Endothelial cell of umbilical vein (primary cell): Measurements from ENCODE around the gene PPP2R5D. TPM values are rescaled to one million over a fixed set of nuclear protein-coding genes. Genes with fewer than 3 reads are reported as not detected.

Experiments
- BruUV-seq: library from RNA; stranded (reverse); fragments of 400-500 nt; replicated peaks from 2 replicates; lab custom pipeline; 2021; lab: Mats Ljungman, UMichigan
- CTCF ChIA-PET: fragments of 300-600, 350-600 bp; sonication (Branson Sonifier 250); formaldehyde crosslinking; loops from one replicate; lab custom pipeline; 2021; ENCODE audit warnings: antibody characterized with exemption, inconsistent platforms; lab: Charles Lee
- POLR2A ChIA-PET: fragments of 300-600, 350-600 bp; sonication (Branson Sonifier 250); formaldehyde crosslinking; loops from one replicate; lab custom pipeline; 2021; ENCODE audit warnings: antibody characterized with exemption, inconsistent platforms; lab: Charles Lee
- DNase-seq: peaks from one replicate; pipeline ENCODE4 v3.0.0-alpha.2; 2011; ENCODE audit warnings: low read depth, low spot score
- FAIRE-seq: peaks from 2 replicates; lab custom pipeline; 2011; peaks lifted over from hg19 to GRCh38; lab: Jason Lieb, UNC
- H2AFZ ChIP-seq: 2 replicates; pipeline ENCODE4 v1.6.0; 2012; ENCODE audit warnings: low read depth, low read length, control low read depth, inconsistent platforms
- H3K27ac ChIP-seq: 2 replicates; pipeline ENCODE4 v1.5.1; 2011; ENCODE audit warnings: low read depth, mild to moderate bottlenecking, control low read depth, low read length, moderate library complexity; ENCODE audit not compliant: insufficient read depth
- H3K27me3 ChIP-seq, 2 experiments: 2 replicates each; pipeline versions ENCODE4 v1.6.0 to v1.6.1; 2011; ENCODE audit warnings: low read length in 2 of 2, mixed read lengths in 1 of 2; ENCODE audit not compliant: control insufficient read depth in 2 of 2, insufficient read depth in 2 of 2
- H3K36me3 ChIP-seq, 2 experiments: 2 replicates in 1 of 2; 3 replicates in 1 of 2; pipeline ENCODE4 v1.5.1; 2011; ENCODE audit warnings: low read length in 2 of 2, mild to moderate bottlenecking in 1 of 2, moderate library complexity in 1 of 2; ENCODE audit not compliant: control insufficient read depth in 2 of 2, insufficient read depth in 2 of 2; ENCODE audit errors: extremely low read depth in 1 of 2
- H3K4me1 ChIP-seq: 3 replicates; pipeline ENCODE4 v1.5.1; 2011; ENCODE audit warnings: mild to moderate bottlenecking, low read length; ENCODE audit not compliant: control insufficient read depth, insufficient read depth; ENCODE audit errors: extremely low read depth
- H3K4me2 ChIP-seq: 2 replicates; pipeline ENCODE4 v1.6.1; 2011; ENCODE audit warnings: low read length, control low read depth, mixed read lengths; ENCODE audit not compliant: insufficient read depth
- H3K4me3 ChIP-seq, 3 experiments: fragments of 200-600 bp in 1 of 3; sonication (generic), shearing (Covaris generic) in 1 of 3; replicated peaks in 1 of 3; 2 replicates each; pipeline ENCODE4 v1.5.1; 2011 to 2016; ENCODE audit warnings: control low read depth in 3 of 3, low read length in 3 of 3, mild to moderate bottlenecking in 2 of 3, inconsistent platforms in 1 of 3, low read depth in 1 of 3, moderate library complexity in 1 of 3; ENCODE audit not compliant: insufficient read depth in 1 of 3
- H3K79me2 ChIP-seq: 2 replicates; pipeline ENCODE4 v1.6.0; 2012; ENCODE audit warnings: low read length, inconsistent platforms; ENCODE audit not compliant: control insufficient read depth, insufficient read depth
- H3K9ac ChIP-seq: replicated peaks from 2 replicates; pipeline ENCODE3; 2011; ENCODE audit warnings: low read length, control low read depth; ENCODE audit not compliant: insufficient read depth; ENCODE audit errors: extremely low read depth
- H3K9me1 ChIP-seq: replicated peaks from 3 replicates; pipeline ENCODE4 v1.6.0; 2011; ENCODE audit warnings: mild to moderate bottlenecking, low read length; ENCODE audit not compliant: control insufficient read depth, insufficient read depth; ENCODE audit errors: extremely low read depth
- H3K9me3 ChIP-seq: replicated peaks from 2 replicates; pipeline ENCODE4 v1.5.1; 2012; ENCODE audit warnings: low read length, inconsistent platforms; ENCODE audit not compliant: control insufficient read depth, insufficient read depth
- H4K20me1 ChIP-seq: replicated peaks from 2 replicates; pipeline ENCODE3; 2011; ENCODE audit warnings: mild to moderate bottlenecking, low read length; ENCODE audit not compliant: control insufficient read depth, insufficient read depth; ENCODE audit errors: extremely low read depth
- EZH2 ChIP-seq: IDR thresholded peaks from 2 replicates; pipeline ENCODE4 v1.6.1; 2012; ENCODE audit warnings: borderline replicate concordance, low read depth, mild to moderate bottlenecking, moderate library complexity, low read length, inconsistent platforms; ENCODE audit not compliant: severe bottlenecking
- MAX ChIP-seq: IDR thresholded peaks from 2 replicates; pipeline ENCODE4 v1.6.1; 2011; ENCODE audit not compliant: insufficient read depth, insufficient read length
- POLR2A ChIP-seq: IDR thresholded peaks from 2 replicates; pipeline ENCODE4 v1.6.1; 2012; ENCODE audit warnings: low read depth, mild to moderate bottlenecking, control low read depth, low read length
- POLR2AphosphoS5 ChIP-seq: IDR thresholded peaks from 2 replicates; pipeline ENCODE4 v1.6.1; 2012; ENCODE audit warnings: low read depth, mild to moderate bottlenecking, control low read depth, low read length, moderate library complexity; ENCODE audit not compliant: insufficient read depth
- dilution Hi-C: fragments of 300-500 bp; cut with MboI; formaldehyde crosslinking; loops from one replicate; pipeline ENCODE4 v1.15.0; 2019; ENCODE audit warnings: low sequenced_read_pairs; ENCODE audit not compliant: extremely low pct_ligation_motif_present
- intact Hi-C: fragments of 100-400 bp; cut with micrococcal nuclease; formaldehyde crosslinking; loops from one replicate; pipeline ENCODE4 v1.10.0; 2022
- polyA plus RNA-seq, 4 experiments: library from polyadenylated mRNA; depleted of rRNA in 3 of 4; stranded (reverse) in 3 of 4; unstranded in 1 of 4; fragments of >200 nt; gene quantifications; 2 replicates each; pipeline versions ENCODE4 v1.2.1 to v1.2.3, GENCODE V29; 2011 to 2012; ENCODE audit warnings: missing spikeins in 1 of 4
- total RNA-seq: library from RNA; stranded (reverse); gene quantifications from 2 replicates; pipeline ENCODE4 v1.2.3, GENCODE V29; 2021

Gene PPP2R5D
- total and polyA plus RNA-seq, 2 donors (not counting 3 experiments of a cell fraction or from before 2014, with no cell fraction given), result 45.5 to 60.2 TPM

DNA sequence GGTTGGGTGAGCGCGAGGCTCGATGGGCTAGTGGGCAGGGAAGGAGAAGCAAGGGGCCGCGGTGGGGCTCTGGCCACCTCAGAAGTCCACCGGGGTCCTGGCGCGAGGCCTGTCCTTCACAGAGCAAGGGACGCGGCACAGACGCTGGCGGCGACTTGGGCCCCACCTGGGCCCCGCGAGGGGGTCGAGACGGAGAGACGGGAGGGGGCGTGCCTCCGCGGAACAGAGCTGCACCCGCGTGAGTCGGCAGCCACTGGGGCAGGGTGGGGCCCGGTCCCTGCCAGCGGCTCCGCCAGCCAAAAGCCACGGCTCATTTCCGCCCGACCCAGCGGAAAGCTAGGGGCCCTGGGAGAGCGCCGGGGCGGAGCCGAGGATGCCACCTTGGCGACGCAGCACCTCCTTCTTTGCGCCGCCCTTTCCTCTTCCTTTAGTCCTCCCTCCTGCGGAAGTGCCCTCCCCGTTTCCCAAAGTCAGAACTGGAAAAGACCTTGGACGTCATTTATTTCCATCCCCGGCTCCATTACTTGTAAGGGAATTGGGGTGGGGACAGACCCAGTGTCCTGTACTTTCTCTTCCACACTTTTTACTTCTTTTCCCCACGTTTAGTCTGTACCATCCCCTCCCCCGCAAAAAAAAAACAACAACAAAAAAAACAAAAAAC, 69.3 kb downstream of the PPP2R5D start, which contains the start of gene CUL7:
CUL7 (minus strand) TSS at position 307 of the 661 bp plus-strand sequence. CDS start 1,063 bp downstream, outside the sequence.
- DNase-seq, result peak; percentile 95
- TF ChIP-seq POLR2A (peak; percentile 99), EZH2 (no peak), POLR2AphosphoS5 (peak; percentile 100), MAX (no peak)
- peaks cover 11% of the 10 kb centered on the region for H3K79me2 ChIP-seq
- peak within 1 kb of the TSS; percentile 81 for H3K9ac ChIP-seq
- peaks cover 0 to 11% of the 10 kb centered on the region in 2 experiments for H3K36me3 ChIP-seq
- intact Hi-C loops, result loop anchor here (1.0 to 2.0 kb wide), 3 partner anchors 33 to 69 kb away; partner anchors contain the start of genes KLHDC3, PPP2R5D and RRP36
- CTCF ChIA-PET, result interaction anchor here (0.6 to 1.4 kb wide), 9 partner anchors 9 to 94 kb away, joined by 3 to 5 read pairs (median 4); partner anchors contain the start of genes KLHDC3, MEA1, PEX6 and RRP36
- no peaks in the 10 kb centered on the region for H4K20me1 ChIP-seq
- peak within 1 kb of the TSS; percentile 44 for H3K4me2 ChIP-seq
- H3K9me1 ChIP-seq, result no peaks in the 10 kb centered on the region
- H3K27ac ChIP-seq, result peak within 1 kb of the TSS; percentile 82
- BruUV-seq, result no TSS peak
- H2AFZ ChIP-seq, result peak within 1 kb of the TSS; percentile 8
- POLR2A ChIA-PET, result interaction anchor here (0.7 to 0.8 kb wide), 4 partner anchors 33 to 316 kb away, joined by 3 to 7 read pairs (median 5); partner anchors contain the start of genes KLHDC3, MEA1, RRP36 and ZNF318
- peaks cover 16% of the 10 kb centered on the region for H3K4me1 ChIP-seq
- H3K9me3 ChIP-seq, result no peaks in the 10 kb centered on the region
- H3K4me3 ChIP-seq, result peak within 1 kb of the TSS; percentile 30 to 64 (median 40)
- dilution Hi-C loops, result no loop called here
- no peaks in the 10 kb centered on the region for H3K27me3 ChIP-seq
- peak; percentile 97 for FAIRE-seq
